Endodermal cell (in vitro differentiated cells): ENCODE measurements around the gene MAP3K5. TPM values are rescaled to one million over a fixed set of nuclear protein-coding genes. Genes with fewer than 3 reads are reported as not detected.
A peak's percentile ranks its signal among the peaks of the same experiment; 100 is the strongest.

ENCODE experiments used
- DNase-seq: peaks from one replicate; pipeline ENCODE4 v3.0.0-alpha.2; 2017
- H3K27ac ChIP-seq: 2 replicates; pipeline ENCODE4 v1.5.1; 2013; ENCODE audit warnings: mild to moderate bottlenecking, low read depth, low read length, moderate library complexity
- H3K27me3 ChIP-seq: 2 replicates; pipeline ENCODE4 v1.6.1; 2013; ENCODE audit warnings: mild to moderate bottlenecking, low read length, moderate library complexity; ENCODE audit not compliant: insufficient read depth, control insufficient read depth, poor library complexity, severe bottlenecking
- H3K36me3 ChIP-seq: 2 replicates; pipeline ENCODE4 v1.7.0; 2013; ENCODE audit warnings: mild to moderate bottlenecking, low read length, moderate library complexity; ENCODE audit not compliant: control insufficient read depth, insufficient read depth
- H3K4me1 ChIP-seq: one replicate; pipeline ENCODE4 v1.7.0; 2013; ENCODE audit warnings: low read length; ENCODE audit not compliant: control insufficient read depth, insufficient read depth
- H3K4me3 ChIP-seq: 2 replicates; pipeline ENCODE4 v1.5.1; 2013; ENCODE audit warnings: mild to moderate bottlenecking, low read length, moderate library complexity
- H3K9ac ChIP-seq: 2 replicates; pipeline ENCODE4 v1.6.1; 2013; ENCODE audit warnings: mild to moderate bottlenecking, low read length, moderate library complexity; ENCODE audit not compliant: poor library complexity, severe bottlenecking; ENCODE audit errors: extremely low read depth
- H3K9me3 ChIP-seq: 2 replicates; pipeline ENCODE4 v1.6.1; 2013; ENCODE audit warnings: mild to moderate bottlenecking, low read length, moderate library complexity; ENCODE audit not compliant: control insufficient read depth
- H3K27ac Mint-ChIP-seq: 2 replicates; pipeline ENCODE4 v1.8.0; 2020; ENCODE audit warnings: mixed read lengths
- H3K27me3 Mint-ChIP-seq: 2 replicates; pipeline ENCODE4 v1.8.0; 2021; ENCODE audit warnings: mild to moderate bottlenecking, mixed read lengths; ENCODE audit not compliant: insufficient read depth
- H3K36me3 Mint-ChIP-seq: 2 replicates; pipeline ENCODE4 v1.8.0; 2020; ENCODE audit warnings: low read depth, mixed read lengths
- H3K4me1 Mint-ChIP-seq: 2 replicates; pipeline ENCODE4 v1.8.0; 2020; ENCODE audit warnings: mixed read lengths
- H3K4me3 Mint-ChIP-seq: 2 replicates; pipeline ENCODE4 v1.8.0; 2020; ENCODE audit warnings: mild to moderate bottlenecking, moderate library complexity, mixed read lengths
- H3K9me3 Mint-ChIP-seq: 2 replicates; pipeline ENCODE4 v1.8.0; 2020; ENCODE audit warnings: mild to moderate bottlenecking, mixed read lengths
- WGBS, 2 experiments: methylation state at CpG; one replicate each; pipeline versions ENCODE4 v1.1.5 to v1.1.7; 2013; ENCODE audit warnings: missing lambda C conversion rate in 2 of 2, mixed read lengths in 1 of 2; ENCODE audit not compliant: insufficient coverage in 1 of 2, insufficient read length in 1 of 2; 5-methylcytosine and 5-hydroxymethylcytosine counted together
- total RNA-seq, 2 donors: library from RNA; stranded (reverse); fragmentation: NEBNext Ultra II Directional in 1 of 2; extraction: Animal tissue kit (Norgen Biotek cat#: 25700) in 1 of 2; gene quantifications; 2 replicates in 1 of 2; 3 replicates in 1 of 2; pipeline ENCODE4 v1.2.1, GENCODE V29; 2021
- TF ChIP-seq, protein P1 (sequence below): fragments of 200-600 bp; sonication (generic); conservative IDR thresholded peaks from 2 replicates; pipeline ENCODE4 v1.5.0; 2021; ENCODE audit warnings: antibody characterized with exemption, mild to moderate bottlenecking

Gene MAP3K5
- total RNA-seq, 2 donors from 2014 or later, result 1.6 to 3.4 TPM

DNA sequence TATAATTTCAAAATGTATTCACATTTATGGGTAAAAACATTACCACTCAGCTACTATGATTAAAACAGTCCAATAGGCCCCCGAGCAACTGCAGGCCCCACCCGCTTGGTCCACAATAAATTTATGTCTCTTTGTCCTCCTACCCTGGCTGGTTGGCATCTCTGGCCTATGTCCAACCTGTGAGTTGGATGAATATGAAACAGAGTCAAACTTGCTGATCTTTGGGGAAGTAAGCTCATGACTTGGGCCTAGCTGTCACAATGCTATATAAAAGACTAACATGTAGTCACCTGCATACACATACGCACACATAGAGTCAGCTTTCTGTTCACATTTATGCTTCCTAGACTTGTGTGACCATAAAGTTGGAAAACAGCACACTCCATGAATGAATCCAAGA, 262.6 kb downstream of the MAP3K5 start:
- H3K4me1 ChIP-seq, result peaks cover 32% of the 10 kb centered on the region
- no peak for DNase-seq
- Mint-ChIP-seq H3K36me3 (no peaks in the 10 kb centered on the region), H3K9me3 (no peaks in the 10 kb centered on the region), H3K4me1 (peaks cover 67% of the 10 kb centered on the region), H3K27ac (no peak overlapping the region), H3K4me3 (no peak overlapping the region), H3K27me3 (no peaks in the 10 kb centered on the region)
- H3K9me3 ChIP-seq, result no peaks in the 10 kb centered on the region
- no peak overlapping the region for H3K27ac ChIP-seq
- TF ChIP-seq, protein P1, sequence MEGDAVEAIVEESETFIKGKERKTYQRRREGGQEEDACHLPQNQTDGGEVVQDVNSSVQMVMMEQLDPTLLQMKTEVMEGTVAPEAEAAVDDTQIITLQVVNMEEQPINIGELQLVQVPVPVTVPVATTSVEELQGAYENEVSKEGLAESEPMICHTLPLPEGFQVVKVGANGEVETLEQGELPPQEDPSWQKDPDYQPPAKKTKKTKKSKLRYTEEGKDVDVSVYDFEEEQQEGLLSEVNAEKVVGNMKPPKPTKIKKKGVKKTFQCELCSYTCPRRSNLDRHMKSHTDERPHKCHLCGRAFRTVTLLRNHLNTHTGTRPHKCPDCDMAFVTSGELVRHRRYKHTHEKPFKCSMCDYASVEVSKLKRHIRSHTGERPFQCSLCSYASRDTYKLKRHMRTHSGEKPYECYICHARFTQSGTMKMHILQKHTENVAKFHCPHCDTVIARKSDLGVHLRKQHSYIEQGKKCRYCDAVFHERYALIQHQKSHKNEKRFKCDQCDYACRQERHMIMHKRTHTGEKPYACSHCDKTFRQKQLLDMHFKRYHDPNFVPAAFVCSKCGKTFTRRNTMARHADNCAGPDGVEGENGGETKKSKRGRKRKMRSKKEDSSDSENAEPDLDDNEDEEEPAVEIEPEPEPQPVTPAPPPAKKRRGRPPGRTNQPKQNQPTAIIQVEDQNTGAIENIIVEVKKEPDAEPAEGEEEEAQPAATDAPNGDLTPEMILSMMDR, result no peak
- H3K36me3 ChIP-seq, result no peaks in the 10 kb centered on the region
- WGBS, 2 experiments, result 93 to 100% methylated on average over 2 to 3 of the region's 3 CpGs
- H3K9ac ChIP-seq, result no peak overlapping the region
- no peak overlapping the region for H3K4me3 ChIP-seq
- no peaks in the 10 kb centered on the region for H3K27me3 ChIP-seq

DNA sequence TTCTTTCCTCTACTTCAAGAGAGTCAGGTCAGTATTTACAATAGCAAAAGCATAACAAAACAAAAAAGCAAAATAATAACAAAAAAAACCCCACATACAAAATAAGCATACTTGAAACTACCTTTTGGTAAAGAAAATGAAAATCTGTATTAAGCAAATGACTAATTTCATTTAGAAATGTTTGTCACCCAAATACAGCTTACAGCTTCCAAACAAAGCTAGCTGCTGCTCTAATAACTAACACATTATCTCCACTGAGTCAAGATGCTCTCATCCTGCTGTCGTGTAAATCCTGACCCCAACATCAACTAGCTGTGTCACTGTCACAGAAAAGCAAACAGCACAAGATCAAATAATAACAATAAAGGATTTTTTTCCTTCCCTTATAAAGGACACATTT, 263.8 kb downstream of the MAP3K5 start:
- H3K4me1 Mint-ChIP-seq, result peaks cover 63% of the 10 kb centered on the region
- Histone ChIP-seq H3K4me3 (no peak overlapping the region), H3K4me1 (peaks cover 37% of the 10 kb centered on the region), H3K27ac (no peak overlapping the region), H3K27me3 (no peaks in the 10 kb centered on the region), H3K36me3 (no peaks in the 10 kb centered on the region), H3K9ac (no peak overlapping the region), H3K9me3 (no peaks in the 10 kb centered on the region)
- H3K9me3 Mint-ChIP-seq, result no peaks in the 10 kb centered on the region
- H3K27me3 Mint-ChIP-seq, result no peaks in the 10 kb centered on the region
- no peak for DNase-seq
- no peaks in the 10 kb centered on the region for H3K36me3 Mint-ChIP-seq
- no peak overlapping the region for H3K27ac Mint-ChIP-seq
- H3K4me3 Mint-ChIP-seq, result no peak overlapping the region
- TF ChIP-seq, protein P1, result no peak
- WGBS, 2 experiments, result 91 to 100% methylated on average over 1 of the region's 1 CpG

DNA sequence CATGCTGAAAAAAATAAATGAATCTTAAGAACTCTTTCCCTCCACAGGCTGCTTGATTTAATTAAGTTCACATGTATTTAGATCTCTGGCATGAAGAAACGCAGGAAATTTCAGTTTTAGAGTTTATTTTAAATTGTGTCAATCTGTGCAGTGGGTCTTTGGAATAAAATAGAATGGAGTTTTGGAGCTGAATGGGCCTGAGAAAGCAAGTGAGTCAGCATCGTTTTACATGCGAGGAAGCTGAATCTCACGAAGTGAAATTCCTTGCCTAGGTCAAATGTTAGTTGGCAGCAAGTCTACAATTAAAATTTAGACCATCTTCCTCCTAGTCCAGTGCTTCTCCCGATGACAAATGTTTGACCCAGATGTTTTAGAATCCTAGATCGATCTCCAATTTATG, 264.4 kb downstream of the MAP3K5 start:
- Mint-ChIP-seq H3K27ac (peak overlapping the region; percentile 56), H3K36me3 (no peaks in the 10 kb centered on the region), H3K4me3 (no peak overlapping the region), H3K27me3 (no peaks in the 10 kb centered on the region), H3K9me3 (no peaks in the 10 kb centered on the region), H3K4me1 (peaks cover 58% of the 10 kb centered on the region)
- Histone ChIP-seq H3K27me3 (no peaks in the 10 kb centered on the region), H3K27ac (no peak overlapping the region), H3K36me3 (no peaks in the 10 kb centered on the region), H3K4me3 (no peak overlapping the region), H3K9me3 (no peaks in the 10 kb centered on the region), H3K9ac (no peak overlapping the region), H3K4me1 (peaks cover 37% of the 10 kb centered on the region)
- TF ChIP-seq, protein P1, result no peak
- DNase-seq, result no peak
- WGBS, 2 experiments, result 62 to 73% methylated on average over 4 to 6 of the region's 6 CpGs
